ENCODE data around the gene RESP18.
A peak's percentile ranks its signal among the peaks of the same experiment; 100 is the strongest.

Gene RESP18

DNA sequence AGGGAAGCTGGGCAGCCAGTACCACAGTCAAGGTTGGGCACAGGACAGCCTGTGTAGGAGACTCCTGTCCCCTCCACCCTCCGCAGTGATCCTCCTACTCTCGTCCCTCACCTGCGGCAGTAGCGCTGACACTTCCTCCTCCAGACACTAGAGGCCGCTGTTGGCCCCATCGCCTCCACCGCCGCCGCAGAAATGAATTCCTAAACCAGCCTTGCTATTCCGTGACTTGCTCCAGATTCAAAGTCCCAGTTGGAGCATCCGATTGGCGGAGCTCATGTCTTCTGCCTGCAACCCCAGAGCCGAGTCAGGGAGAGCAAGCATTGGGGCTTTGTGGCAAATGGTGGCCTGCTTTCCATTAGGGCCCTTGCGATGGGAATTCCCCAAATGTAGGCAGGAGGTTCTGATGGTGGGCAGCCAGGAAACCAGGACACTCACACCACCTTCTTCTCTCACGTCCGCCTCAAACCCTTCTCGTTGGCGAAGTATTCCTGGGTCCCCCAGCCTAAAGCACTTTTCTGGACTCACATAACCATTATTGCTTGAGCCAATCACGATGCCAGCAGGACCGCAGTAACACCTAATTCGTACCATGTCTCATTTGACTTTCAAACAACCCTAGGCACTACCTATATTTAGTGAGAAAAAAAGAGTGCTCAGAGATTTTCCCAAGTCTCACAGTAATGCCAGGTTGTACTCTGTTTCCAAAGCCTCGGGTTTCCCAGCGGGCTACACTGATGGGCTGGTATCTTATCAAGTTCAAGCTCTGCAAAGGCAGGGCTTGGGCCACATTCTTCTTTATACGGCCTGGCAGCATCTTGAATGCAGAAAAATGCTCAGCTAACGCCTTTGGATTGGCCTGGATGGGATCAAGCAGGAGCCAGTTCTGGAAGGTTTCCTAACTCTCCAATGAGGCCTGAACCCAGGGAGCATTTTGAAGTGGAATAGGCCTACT is 54.6 kb downstream of the RESP18 start:
- TF ChIP-seq, protein P1, sequence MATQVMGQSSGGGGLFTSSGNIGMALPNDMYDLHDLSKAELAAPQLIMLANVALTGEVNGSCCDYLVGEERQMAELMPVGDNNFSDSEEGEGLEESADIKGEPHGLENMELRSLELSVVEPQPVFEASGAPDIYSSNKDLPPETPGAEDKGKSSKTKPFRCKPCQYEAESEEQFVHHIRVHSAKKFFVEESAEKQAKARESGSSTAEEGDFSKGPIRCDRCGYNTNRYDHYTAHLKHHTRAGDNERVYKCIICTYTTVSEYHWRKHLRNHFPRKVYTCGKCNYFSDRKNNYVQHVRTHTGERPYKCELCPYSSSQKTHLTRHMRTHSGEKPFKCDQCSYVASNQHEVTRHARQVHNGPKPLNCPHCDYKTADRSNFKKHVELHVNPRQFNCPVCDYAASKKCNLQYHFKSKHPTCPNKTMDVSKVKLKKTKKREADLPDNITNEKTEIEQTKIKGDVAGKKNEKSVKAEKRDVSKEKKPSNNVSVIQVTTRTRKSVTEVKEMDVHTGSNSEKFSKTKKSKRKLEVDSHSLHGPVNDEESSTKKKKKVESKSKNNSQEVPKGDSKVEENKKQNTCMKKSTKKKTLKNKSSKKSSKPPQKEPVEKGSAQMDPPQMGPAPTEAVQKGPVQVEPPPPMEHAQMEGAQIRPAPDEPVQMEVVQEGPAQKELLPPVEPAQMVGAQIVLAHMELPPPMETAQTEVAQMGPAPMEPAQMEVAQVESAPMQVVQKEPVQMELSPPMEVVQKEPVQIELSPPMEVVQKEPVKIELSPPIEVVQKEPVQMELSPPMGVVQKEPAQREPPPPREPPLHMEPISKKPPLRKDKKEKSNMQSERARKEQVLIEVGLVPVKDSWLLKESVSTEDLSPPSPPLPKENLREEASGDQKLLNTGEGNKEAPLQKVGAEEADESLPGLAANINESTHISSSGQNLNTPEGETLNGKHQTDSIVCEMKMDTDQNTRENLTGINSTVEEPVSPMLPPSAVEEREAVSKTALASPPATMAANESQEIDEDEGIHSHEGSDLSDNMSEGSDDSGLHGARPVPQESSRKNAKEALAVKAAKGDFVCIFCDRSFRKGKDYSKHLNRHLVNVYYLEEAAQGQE (IDR thresholded peaks at IDR 0.05; ENCODE audit: insufficient read depth in 1 of 2, low read depth in 2 of 2, low read length in 2 of 2): 0 out of 4 replicates have a peak, but pooled peaks of 1 of the 2 experiments have one; percentile 17
- TF ChIP-seq SIN3A (IDR thresholded peaks at IDR 0.05; ENCODE audit: borderline replicate concordance, insufficient read depth, low read length) (no peak), TAF1 (IDR thresholded peaks at IDR 0.05; ENCODE audit: borderline replicate concordance, insufficient read depth, low read length) (peak; percentile 44; the same call in 1 of the 2 replicates), POLR2AphosphoS5 (IDR thresholded peaks at IDR 0.05; ENCODE audit: low read depth, low read length) (no peak), FOXP2 (optimal IDR thresholded peaks at IDR 0.05; ENCODE audit: borderline replicate concordance, extremely low read depth, extremely low read length, insufficient read depth) (no peak)
